ENCODE measurements around the gene FAM177A1. TPM values are rescaled to one million over a fixed set of nuclear protein-coding genes. Genes with fewer than 3 reads are reported as not detected.

FAM177A1 gene
- total RNA-seq, 1 donor from 2014 or later = 94.8 TPM

DNA sequence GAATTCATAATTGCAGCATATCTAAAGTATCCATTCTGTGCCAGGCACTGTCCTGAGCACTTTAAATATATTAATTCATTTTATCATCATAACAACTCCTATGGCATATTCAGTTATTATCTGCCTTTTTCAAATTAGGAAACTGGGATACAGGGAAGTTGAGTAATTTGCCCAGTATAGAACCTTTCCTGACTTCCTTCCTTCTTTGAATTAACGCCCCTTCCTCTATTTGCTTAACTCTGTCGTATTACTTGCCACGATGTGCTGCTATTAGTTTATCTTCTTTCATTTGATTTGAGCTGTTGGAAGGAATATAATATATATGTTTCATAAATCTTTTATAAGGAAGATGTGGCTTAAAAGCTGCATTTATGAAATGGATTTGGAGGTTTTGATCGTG, 25.4 kb upstream of the FAM177A1 start:
- Histone ChIP-seq H3K27me3 (ENCODE audit: insufficient read depth, low read length) (no peaks in the 10 kb centered on the region), H3K36me3 (ENCODE audit: insufficient read depth, low read length) (peaks cover 50% of the 10 kb centered on the region), H3K4me1 (ENCODE audit: insufficient read depth, low read length) (no peaks in the 10 kb centered on the region), H3K4me3 (ENCODE audit: insufficient read depth, low read depth, low read length) (no peak overlapping the region), H3K9ac (ENCODE audit: low read length) (no peak overlapping the region), H3K9me3 (ENCODE audit: insufficient read depth, low read depth, low read length) (no peaks in the 10 kb centered on the region), H4K20me1 (ENCODE audit: insufficient read depth, low read length) (no peaks in the 10 kb centered on the region), H3K79me2 (ENCODE audit: insufficient read depth, low read length) (no peaks in the 10 kb centered on the region), H2AFZ (ENCODE audit: low read depth, low read length) (no peak overlapping the region), H3K27ac (ENCODE audit: low read depth, low read length) (no peak overlapping the region), H3K4me2 (ENCODE audit: low read length) (no peak overlapping the region)
- Mint-ChIP-seq H3K27me3 (ENCODE audit: low read depth, unreplicated experiment) (no peaks in the 10 kb centered on the region), H3K36me3 (ENCODE audit: low read depth, unreplicated experiment) (peaks cover 20% of the 10 kb centered on the region), H3K4me1 (ENCODE audit: low read depth, unreplicated experiment) (no peaks in the 10 kb centered on the region), H3K4me3 (ENCODE audit: unreplicated experiment) (no peak overlapping the region), H3K9me3 (ENCODE audit: unreplicated experiment) (no peaks in the 10 kb centered on the region), H3K27ac (ENCODE audit: unreplicated experiment) (no peak overlapping the region)
- TF ChIP-seq CTCF (IDR thresholded peaks at IDR 0.05; ENCODE audit: insufficient read depth, low read depth, low read length) (no peak), EZH2 (IDR thresholded peaks at IDR 0.05; ENCODE audit: insufficient read depth, low read length) (no peak)
- DNase-seq (ENCODE audit: low read depth) (no peak), FAIRE-seq (no peak)

GRCh38 chr14:35028435-35028834, 17.6 kb upstream of the FAM177A1 start:
- H3K27ac Mint-ChIP-seq (ENCODE audit: unreplicated experiment) = no peak overlapping the region
- Histone ChIP-seq H3K9me3 (ENCODE audit: insufficient read depth, low read depth, low read length) (no peaks in the 10 kb centered on the region), H3K4me3 (ENCODE audit: insufficient read depth, low read depth, low read length) (no peak overlapping the region), H2AFZ (ENCODE audit: low read depth, low read length) (no peak overlapping the region), H3K4me1 (ENCODE audit: insufficient read depth, low read length) (no peaks in the 10 kb centered on the region), H3K4me2 (ENCODE audit: low read length) (no peak overlapping the region), H4K20me1 (ENCODE audit: insufficient read depth, low read length) (peaks cover 3% of the 10 kb centered on the region), H3K36me3 (ENCODE audit: insufficient read depth, low read length) (peaks cover 33% of the 10 kb centered on the region), H3K27ac (ENCODE audit: low read depth, low read length) (no peak overlapping the region), H3K79me2 (ENCODE audit: insufficient read depth, low read length) (no peaks in the 10 kb centered on the region), H3K27me3 (ENCODE audit: insufficient read depth, low read length) (no peaks in the 10 kb centered on the region), H3K9ac (ENCODE audit: low read length) (no peak overlapping the region)
- H3K36me3 Mint-ChIP-seq (ENCODE audit: low read depth, unreplicated experiment) = peaks cover 11% of the 10 kb centered on the region
- no peaks in the 10 kb centered on the region for H3K27me3 Mint-ChIP-seq (ENCODE audit: low read depth, unreplicated experiment)
- H3K4me1 Mint-ChIP-seq (ENCODE audit: low read depth, unreplicated experiment) = no peaks in the 10 kb centered on the region
- no peak for FAIRE-seq
- TF ChIP-seq CTCF (IDR thresholded peaks at IDR 0.05; ENCODE audit: insufficient read depth, low read depth, low read length) = no peak
- no peak for TF ChIP-seq EZH2 (IDR thresholded peaks at IDR 0.05; ENCODE audit: insufficient read depth, low read length)
- H3K4me3 Mint-ChIP-seq (ENCODE audit: unreplicated experiment) = no peak overlapping the region
- peaks cover 3% of the 10 kb centered on the region for H3K9me3 Mint-ChIP-seq (ENCODE audit: unreplicated experiment)
- no peak for DNase-seq (ENCODE audit: low read depth)

DNA sequence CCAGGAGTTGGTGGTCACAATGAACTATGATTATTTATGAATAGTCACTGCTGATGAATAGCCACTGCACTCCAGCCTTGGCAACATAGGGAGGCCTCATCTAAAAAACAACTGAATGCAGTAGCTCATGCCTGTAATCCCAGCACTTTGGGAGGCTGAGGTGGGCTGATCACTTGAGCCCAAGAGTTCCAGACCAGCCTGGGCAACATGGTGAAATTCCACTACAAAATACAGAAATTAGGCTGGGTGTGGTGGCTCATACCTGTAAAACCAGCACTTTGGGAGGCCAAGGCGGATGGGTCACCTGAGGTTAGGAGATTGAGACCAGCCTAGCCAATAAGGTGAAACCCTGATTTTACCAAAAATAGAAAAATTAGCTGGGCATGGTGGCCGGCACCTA, 13.5 kb upstream of the FAM177A1 start:
- H3K4me1 ChIP-seq (ENCODE audit: insufficient read depth, low read length) = no peaks in the 10 kb centered on the region
- DNase-seq (ENCODE audit: low read depth) (no peak), FAIRE-seq (no peak)
- no peak overlapping the region for H3K9ac ChIP-seq (ENCODE audit: low read length)
- H3K4me2 ChIP-seq (ENCODE audit: low read length) = no peak overlapping the region
- peaks cover 25% of the 10 kb centered on the region for H3K36me3 ChIP-seq (ENCODE audit: insufficient read depth, low read length)
- TF ChIP-seq EZH2 (IDR thresholded peaks at IDR 0.05; ENCODE audit: insufficient read depth, low read length) = no peak
- H3K36me3 Mint-ChIP-seq (ENCODE audit: low read depth, unreplicated experiment) = peaks cover 26% of the 10 kb centered on the region
- no peak overlapping the region for H3K27ac ChIP-seq (ENCODE audit: low read depth, low read length)
- no peaks in the 10 kb centered on the region for H3K27me3 Mint-ChIP-seq (ENCODE audit: low read depth, unreplicated experiment)
- H3K27me3 ChIP-seq (ENCODE audit: insufficient read depth, low read length) = no peaks in the 10 kb centered on the region
- H4K20me1 ChIP-seq (ENCODE audit: insufficient read depth, low read length) = no peaks in the 10 kb centered on the region
- no peak overlapping the region for H3K4me3 Mint-ChIP-seq (ENCODE audit: unreplicated experiment)
- H3K9me3 Mint-ChIP-seq (ENCODE audit: unreplicated experiment) = peaks cover 20% of the 10 kb centered on the region
- no peak overlapping the region for H3K4me3 ChIP-seq (ENCODE audit: insufficient read depth, low read depth, low read length)
- no peak overlapping the region for H2AFZ ChIP-seq (ENCODE audit: low read depth, low read length)
- H3K9me3 ChIP-seq (ENCODE audit: insufficient read depth, low read depth, low read length) = peaks cover 6% of the 10 kb centered on the region
- H3K27ac Mint-ChIP-seq (ENCODE audit: unreplicated experiment) = no peak overlapping the region
- no peaks in the 10 kb centered on the region for H3K79me2 ChIP-seq (ENCODE audit: insufficient read depth, low read length)
- H3K4me1 Mint-ChIP-seq (ENCODE audit: low read depth, unreplicated experiment) = no peaks in the 10 kb centered on the region

Data from astrocyte (in vitro differentiated cells and primary cell).